ENCODE results near the gene ABHD2.

The ABHD2 gene

GRCh38 chr15:89171136-89172072, 83.1 kb downstream of the ABHD2 start:
- peak; percentile 35 for DNase-seq

GRCh38 chr15:89172921-89173320, 84.7 kb downstream of the ABHD2 start:
- DNase-seq: no peak

- no peak for DNase-seq
Measured at GRCh38 chr15:89174476-89174875, 86.2 kb downstream of the ABHD2 start.

GRCh38 chr15:89175617-89176191, 87.4 kb downstream of the ABHD2 start:
- DNase-seq: no peak

- no peak for DNase-seq
Measured at GRCh38 chr15:89177116-89177515, 88.9 kb downstream of the ABHD2 start.

- DNase-seq: peak; percentile 75
Measured at GRCh38 chr15:89177633-89178306, 89.5 kb downstream of the ABHD2 start.

GRCh38 chr15:89178307-89178977, 90.2 kb downstream of the ABHD2 start:
- peak; percentile 35 for DNase-seq

- peak; percentile 68 for DNase-seq
Measured at GRCh38 chr15:89179966-89180875, 92.0 kb downstream of the ABHD2 start.

GRCh38 chr15:89184357-89184756, 96.1 kb downstream of the ABHD2 start:
- no peak for DNase-seq

- DNase-seq: no peak
Measured at GRCh38 chr15:89184886-89185526, 96.8 kb downstream of the ABHD2 start.

- no peak for DNase-seq
Measured at GRCh38 chr15:89186803-89187202, 98.5 kb downstream of the ABHD2 start.

GRCh38 chr15:89187301-89187985, 99.2 kb downstream of the ABHD2 start:
- no peak for DNase-seq

- DNase-seq: no peak
Measured at GRCh38 chr15:89187986-89188514, 99.8 kb downstream of the ABHD2 start.

- DNase-seq: no peak
Measured at GRCh38 chr15:89192136-89192535, 103.9 kb downstream of the ABHD2 start.

GRCh38 chr15:89192766-89193165, 104.5 kb downstream of the ABHD2 start:
- no peak for DNase-seq

- no peak for DNase-seq
Measured at GRCh38 chr15:89194608-89195007, 106.4 kb downstream of the ABHD2 start.

GRCh38 chr15:89195836-89196235, 107.6 kb downstream of the ABHD2 start:
- DNase-seq: no peak

GRCh38 chr15:89196241-89196640, 108.0 kb downstream of the ABHD2 start:
- DNase-seq: no peak

GRCh38 chr15:89196994-89197393, 108.7 kb downstream of the ABHD2 start:
- DNase-seq: peak; percentile 61

- DNase-seq: peak; percentile 52
Measured at GRCh38 chr15:89197503-89197971, 109.3 kb downstream of the ABHD2 start.
